Measurements from ENCODE around the gene ANKK1. TPM values are rescaled to one million over a fixed set of nuclear protein-coding genes. Genes with fewer than 3 reads are reported as not detected.

ANKK1 gene
- total RNA-seq, 2 experiments from 2014 or later = not detected

- Mint-ChIP-seq H3K36me3 (ENCODE audit: low read depth) (no peaks in the 10 kb centered on the region), H3K4me3 (no peak overlapping the region), H3K9me3 (no peaks in the 10 kb centered on the region), H3K27ac (no peak overlapping the region), H3K4me1 (ENCODE audit: low read depth) (no peaks in the 10 kb centered on the region), H3K27me3 (peaks cover 1% of the 10 kb centered on the region)
- POLR2A ChIA-PET = no interaction called here
- intact Hi-C loops (cut with micrococcal nuclease) = no loop called here
- no peak for ATAC-seq
- no peak for DNase-seq
- CTCF ChIA-PET = no interaction called here
- no peak for TF ChIP-seq CTCF (IDR thresholded peaks at IDR 0.05)
Measured at GRCh38 chr11:113419454-113420003, 31.9 kb downstream of the ANKK1 start.

GRCh38 chr11:113420808-113421207, 33.2 kb downstream of the ANKK1 start:
- intact Hi-C loops (cut with micrococcal nuclease) = no loop called here
- CTCF ChIA-PET = no interaction called here

GRCh38 chr11:113426686-113427085, 39.1 kb downstream of the ANKK1 start:
- H3K27me3 Mint-ChIP-seq = no peaks in the 10 kb centered on the region
- no peaks in the 10 kb centered on the region for H3K4me1 Mint-ChIP-seq (ENCODE audit: low read depth)
- no peak for TF ChIP-seq CTCF (IDR thresholded peaks at IDR 0.05)
- no peak for DNase-seq
- H3K36me3 Mint-ChIP-seq (ENCODE audit: low read depth) = no peaks in the 10 kb centered on the region
- ChIA-PET CTCF (no interaction called here), POLR2A (no interaction called here)
- no peak overlapping the region for H3K27ac Mint-ChIP-seq
- H3K4me3 Mint-ChIP-seq = no peak overlapping the region
- intact Hi-C loops (cut with micrococcal nuclease) = no loop called here
- ATAC-seq = no peak
- H3K9me3 Mint-ChIP-seq = no peaks in the 10 kb centered on the region

More at GRCh38 chr11:113420808-113421207, 33.2 kb downstream of the ANKK1 start:
- H3K4me1 Mint-ChIP-seq (ENCODE audit: low read depth) = no peaks in the 10 kb centered on the region
- H3K27me3 Mint-ChIP-seq = peaks cover 1% of the 10 kb centered on the region
- H3K9me3 Mint-ChIP-seq = no peaks in the 10 kb centered on the region
- no peak for TF ChIP-seq CTCF (IDR thresholded peaks at IDR 0.05)
- ATAC-seq = no peak
- no peaks in the 10 kb centered on the region for H3K36me3 Mint-ChIP-seq (ENCODE audit: low read depth)
- POLR2A ChIA-PET = no interaction called here
- H3K4me3 Mint-ChIP-seq = no peak overlapping the region
- H3K27ac Mint-ChIP-seq = no peak overlapping the region
- DNase-seq = no peak

- ATAC-seq (no peak), DNase-seq (no peak)
- Mint-ChIP-seq H3K4me3 (no peak overlapping the region), H3K27ac (no peak overlapping the region), H3K36me3 (ENCODE audit: low read depth) (no peaks in the 10 kb centered on the region), H3K9me3 (no peaks in the 10 kb centered on the region), H3K4me1 (ENCODE audit: low read depth) (no peaks in the 10 kb centered on the region), H3K27me3 (no peaks in the 10 kb centered on the region)
- POLR2A ChIA-PET = interaction anchor here (0.7 kb wide), 1 partner anchor 160 kb away, joined by 3 read pairs; no protein-coding TSS in a partner anchor
- TF ChIP-seq CTCF (IDR thresholded peaks at IDR 0.05) = no peak
- CTCF ChIA-PET = no interaction called here
- intact Hi-C loops (cut with micrococcal nuclease) = no loop called here
Measured at GRCh38 chr11:113431746-113432145, 44.2 kb downstream of the ANKK1 start.

GRCh38 chr11:113435190-113435968, 47.8 kb downstream of the ANKK1 start:
- ChIA-PET CTCF (no interaction called here), POLR2A (no interaction called here)
- no peaks in the 10 kb centered on the region for H3K9me3 Mint-ChIP-seq
- no peaks in the 10 kb centered on the region for H3K27me3 Mint-ChIP-seq
- no peak for TF ChIP-seq CTCF (IDR thresholded peaks at IDR 0.05)
- H3K36me3 Mint-ChIP-seq (ENCODE audit: low read depth) = no peaks in the 10 kb centered on the region
- no peaks in the 10 kb centered on the region for H3K4me1 Mint-ChIP-seq (ENCODE audit: low read depth)
- H3K4me3 Mint-ChIP-seq = no peak overlapping the region
- no peak for DNase-seq
- no peak overlapping the region for H3K27ac Mint-ChIP-seq
- intact Hi-C loops (cut with micrococcal nuclease) = no loop called here
- ATAC-seq = no peak
